Prostate gland (tissue), 2 donors: ENCODE data around the gene DCLK2.

Source experiments
- CTCF ChIP-seq, 4 experiments: fragments of 200-600 bp in 2 of 4; fragments of 450-650 bp in 2 of 4; sonication (generic) in 2 of 4; IDR thresholded peaks; 1 replicate in 3 of 4; 2 replicates in 1 of 4; pipeline ENCODE4 v1.5.1; 2016 to 2019; ENCODE audit warnings: antibody characterized with exemption in 4 of 4, mild to moderate bottlenecking in 2 of 4, moderate library complexity in 2 of 4
- POLR2A ChIP-seq: fragments of 450-650 bp; IDR thresholded peaks from one replicate; pipeline ENCODE4 v1.6.1; 2016; ENCODE audit warnings: antibody characterized with exemption, mild to moderate bottlenecking
- POLR2AphosphoS5 ChIP-seq: sonication (generic); formaldehyde crosslinking; IDR thresholded peaks from one replicate; pipeline ENCODE4 v1.6.1; 2017; ENCODE audit warnings: antibody characterized with exemption

- TF ChIP-seq CTCF (IDR thresholded peaks at IDR 0.05) (no peak), POLR2AphosphoS5 (no peak), POLR2A (no peak)
Measured at GRCh38 chr4:150217808-150218207, 139.6 kb downstream of the DCLK2 start.
